IPS-18a (cell line): Measurements from ENCODE around the gene CUL3.

ENCODE experiments used
- H3K27ac ChIP-seq: one replicate; pipeline ENCODE4 v1.5.1; 2013; ENCODE audit warnings: low read length
- H3K27me3 ChIP-seq: one replicate; pipeline ENCODE4 v1.6.1; 2013; ENCODE audit warnings: mild to moderate bottlenecking, low read length; ENCODE audit not compliant: control insufficient read depth, insufficient read depth
- H3K36me3 ChIP-seq: one replicate; pipeline ENCODE4 v1.6.1; 2013; ENCODE audit warnings: low read depth, low read length; ENCODE audit not compliant: control insufficient read depth
- H3K4me1 ChIP-seq: one replicate; pipeline ENCODE4 v1.6.1; 2013; ENCODE audit warnings: low read depth, low read length; ENCODE audit not compliant: control insufficient read depth
- H3K4me3 ChIP-seq: one replicate; pipeline ENCODE4 v1.5.1; 2013; ENCODE audit warnings: low read length
- H3K9ac ChIP-seq: one replicate; pipeline ENCODE4 v1.6.1; 2013; ENCODE audit warnings: mild to moderate bottlenecking, low read length, moderate library complexity
- H3K9me3 ChIP-seq: one replicate; pipeline ENCODE4 v1.6.1; 2013; ENCODE audit warnings: low read depth, low read length; ENCODE audit not compliant: control insufficient read depth

The CUL3 gene

DNA sequence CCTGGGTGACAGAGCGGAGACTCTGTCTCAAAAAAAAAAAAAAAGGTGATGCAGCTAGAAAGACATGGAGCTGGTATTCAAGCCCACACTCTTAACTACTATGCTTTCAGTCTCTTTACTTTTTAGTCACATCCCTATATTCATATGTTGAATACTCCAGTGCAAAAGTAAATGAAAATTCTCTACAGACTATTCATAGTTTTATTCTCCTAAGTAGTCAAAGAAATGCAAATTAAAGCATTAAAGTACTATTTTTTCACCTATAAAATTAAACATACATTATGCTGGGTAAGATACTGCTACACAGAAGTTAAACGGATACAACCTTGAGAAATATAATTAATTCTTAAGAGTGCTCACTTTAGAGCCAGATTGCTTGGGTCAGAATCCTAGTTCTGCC, 7.6 kb downstream of the CUL3 start:
- no peaks in the 10 kb centered on the region for H3K9me3 ChIP-seq
- H3K36me3 ChIP-seq: peaks cover 2% of the 10 kb centered on the region
- H3K4me3 ChIP-seq: no peak overlapping the region
- H3K9ac ChIP-seq: no peak overlapping the region
- H3K27ac ChIP-seq: no peak overlapping the region
- H3K4me1 ChIP-seq: peaks cover 55% of the 10 kb centered on the region
- H3K27me3 ChIP-seq: no peaks in the 10 kb centered on the region

DNA sequence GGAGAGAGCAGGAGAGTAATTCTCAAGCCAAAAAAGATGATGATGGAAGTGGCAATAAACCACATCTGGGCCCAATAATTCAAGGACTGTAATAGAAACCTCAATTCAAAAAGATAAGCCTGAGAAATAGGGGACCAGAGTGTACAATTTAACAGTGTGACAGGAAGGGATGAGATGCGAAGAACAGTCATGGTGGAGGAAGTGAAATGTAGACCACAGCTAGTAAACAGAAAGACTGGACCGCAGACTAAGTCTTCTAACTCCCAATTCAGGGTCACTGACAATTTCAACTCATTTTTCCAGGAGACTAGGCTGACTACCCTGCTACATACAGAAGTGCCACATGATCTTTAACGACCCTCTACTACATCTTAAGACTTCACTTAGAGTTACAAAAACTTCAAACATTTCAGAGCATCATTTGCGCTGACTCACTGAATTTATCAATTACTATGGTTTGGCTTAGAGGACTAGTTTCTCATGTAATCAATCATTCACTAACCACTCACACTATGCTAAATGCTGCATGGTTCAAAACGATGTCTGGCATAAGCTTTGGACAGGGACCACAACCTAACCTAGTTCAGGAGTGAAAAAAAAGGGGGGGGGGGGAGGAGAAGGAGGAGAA, 9.0 kb downstream of the CUL3 start:
- H3K4me1 ChIP-seq: peaks cover 57% of the 10 kb centered on the region
- H3K27me3 ChIP-seq: no peaks in the 10 kb centered on the region
- H3K36me3 ChIP-seq: peaks cover 2% of the 10 kb centered on the region
- H3K9ac ChIP-seq: no peak overlapping the region
- H3K4me3 ChIP-seq: no peak overlapping the region
- H3K9me3 ChIP-seq: no peaks in the 10 kb centered on the region
- no peak overlapping the region for H3K27ac ChIP-seq

DNA sequence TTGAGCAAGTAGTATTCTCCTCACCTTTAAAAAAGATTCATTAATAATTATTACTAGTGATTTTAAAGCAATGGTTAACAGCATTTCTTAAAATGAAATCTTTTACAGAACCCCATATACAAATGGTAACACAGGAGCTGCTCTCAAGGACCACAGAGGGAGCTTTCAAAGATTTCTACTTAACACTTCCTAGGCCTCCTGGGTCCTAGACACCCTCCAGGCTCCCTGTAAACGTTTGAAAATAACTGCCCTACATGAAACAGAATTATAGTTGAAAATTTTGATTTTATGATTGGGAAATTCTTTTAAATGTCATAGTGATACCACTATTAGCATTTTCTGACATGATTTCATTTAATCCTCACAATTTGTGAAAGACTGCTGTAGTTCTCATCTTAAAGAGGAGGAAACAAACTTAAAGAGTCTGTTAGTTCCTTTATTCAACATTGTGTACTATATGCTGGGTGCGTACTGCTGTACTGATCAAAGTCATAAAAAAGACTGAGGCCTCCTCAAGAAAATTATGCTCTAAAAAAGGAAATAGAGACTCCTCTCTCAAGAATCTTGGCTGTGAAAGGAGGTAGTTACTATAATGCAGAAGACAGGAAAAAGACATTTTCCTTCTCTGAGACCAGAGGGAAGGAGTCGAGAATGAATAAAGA, 10.6 kb downstream of the CUL3 start:
- Histone ChIP-seq H3K9me3 (no peaks in the 10 kb centered on the region), H3K36me3 (peaks cover under 1% of the 10 kb centered on the region), H3K27me3 (no peaks in the 10 kb centered on the region), H3K4me1 (peaks cover 63% of the 10 kb centered on the region), H3K9ac (no peak overlapping the region), H3K27ac (no peak overlapping the region), H3K4me3 (peak overlapping the region; percentile 1)

GRCh38 chr2:224573724-224574123, 11.4 kb downstream of the CUL3 start:
- Histone ChIP-seq H3K9me3 (no peaks in the 10 kb centered on the region), H3K4me3 (no peak overlapping the region), H3K4me1 (peaks cover 58% of the 10 kb centered on the region), H3K36me3 (no peaks in the 10 kb centered on the region), H3K9ac (no peak overlapping the region), H3K27ac (no peak overlapping the region), H3K27me3 (no peaks in the 10 kb centered on the region)

DNA sequence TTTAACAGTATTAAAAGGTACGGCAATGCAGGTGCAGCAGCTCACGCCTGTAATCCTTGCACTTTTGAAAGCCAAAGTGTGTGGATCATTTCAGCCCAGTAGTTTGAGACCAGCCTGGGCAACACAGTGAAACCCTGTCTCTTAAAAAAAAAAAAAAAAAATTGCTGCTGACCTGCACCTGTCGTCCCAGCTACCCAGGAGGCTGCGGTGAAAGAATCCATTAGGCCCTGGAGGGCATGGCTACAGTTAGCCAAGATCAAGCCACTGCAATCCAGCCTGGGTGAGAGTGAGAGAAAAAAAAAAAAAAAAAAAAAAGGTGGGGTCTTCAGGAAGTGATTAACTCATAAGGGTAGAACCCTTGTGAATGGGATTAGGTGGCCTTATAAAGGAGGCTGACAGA, 12.8 kb downstream of the CUL3 start:
- H3K9ac ChIP-seq: no peak overlapping the region
- H3K36me3 ChIP-seq: no peaks in the 10 kb centered on the region
- peaks cover 51% of the 10 kb centered on the region for H3K4me1 ChIP-seq
- no peaks in the 10 kb centered on the region for H3K27me3 ChIP-seq
- no peak overlapping the region for H3K27ac ChIP-seq
- H3K9me3 ChIP-seq: no peaks in the 10 kb centered on the region
- H3K4me3 ChIP-seq: no peak overlapping the region

GRCh38 chr2:224570328-224570993, 14.7 kb downstream of the CUL3 start:
- peaks cover 35% of the 10 kb centered on the region for H3K4me1 ChIP-seq
- H3K9ac ChIP-seq: peak overlapping the region; percentile 9
- no peaks in the 10 kb centered on the region for H3K27me3 ChIP-seq
- H3K4me3 ChIP-seq: no peak overlapping the region
- H3K27ac ChIP-seq: no peak overlapping the region
- H3K9me3 ChIP-seq: no peaks in the 10 kb centered on the region
- no peaks in the 10 kb centered on the region for H3K36me3 ChIP-seq

DNA sequence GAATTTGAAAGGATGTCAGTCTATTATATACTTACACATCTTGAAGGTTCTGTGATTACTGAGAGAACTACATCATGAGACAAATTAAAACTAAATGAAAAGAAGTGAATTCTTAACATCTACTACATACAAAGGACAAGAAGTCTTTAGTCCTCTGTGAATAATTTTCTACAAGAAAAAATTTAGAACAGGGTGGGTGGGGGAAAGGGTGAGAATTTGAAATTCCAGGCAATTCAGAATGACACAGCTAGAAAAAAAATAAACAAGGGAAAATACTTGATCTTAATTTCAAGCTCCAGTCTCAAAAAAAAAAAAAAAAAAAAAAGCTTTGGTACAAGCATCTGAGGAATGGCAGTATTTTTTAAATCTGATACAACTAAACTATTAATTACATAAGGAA, 15.5 kb downstream of the CUL3 start:
- no peaks in the 10 kb centered on the region for H3K27me3 ChIP-seq
- no peaks in the 10 kb centered on the region for H3K36me3 ChIP-seq
- H3K27ac ChIP-seq: no peak overlapping the region
- peaks cover 27% of the 10 kb centered on the region for H3K4me1 ChIP-seq
- H3K4me3 ChIP-seq: no peak overlapping the region
- H3K9me3 ChIP-seq: no peaks in the 10 kb centered on the region
- no peak overlapping the region for H3K9ac ChIP-seq

DNA sequence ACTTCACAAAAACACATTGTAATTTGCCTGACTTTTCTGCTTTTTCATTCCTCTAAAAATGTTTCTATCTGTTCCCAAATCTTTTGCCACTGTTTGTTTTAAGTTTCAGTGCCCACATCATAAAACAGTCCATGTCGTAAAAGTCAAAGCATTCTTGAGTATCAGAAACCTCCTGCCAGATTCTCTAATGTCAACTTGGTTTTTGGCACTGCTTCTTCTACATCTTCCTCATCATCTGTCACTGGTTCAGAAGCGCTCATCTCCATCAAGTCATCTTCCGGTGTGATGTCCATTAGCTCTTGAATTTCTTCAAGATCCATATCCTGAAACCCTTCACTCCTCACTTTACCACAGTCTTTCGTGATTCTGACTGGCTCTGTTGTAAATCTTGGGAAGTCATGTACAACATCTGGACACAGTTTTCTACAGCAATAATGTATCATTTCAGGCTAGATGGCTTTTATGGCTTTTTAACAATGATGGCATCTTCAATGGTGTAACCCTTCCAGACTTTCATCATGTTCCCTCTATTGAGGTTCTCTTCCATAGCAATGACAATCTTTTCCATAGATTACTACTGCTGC, 19.6 kb downstream of the CUL3 start:
- Histone ChIP-seq H3K4me3 (no peak overlapping the region), H3K27me3 (no peaks in the 10 kb centered on the region), H3K27ac (no peak overlapping the region), H3K9me3 (no peaks in the 10 kb centered on the region), H3K4me1 (peaks cover 7% of the 10 kb centered on the region), H3K9ac (no peak overlapping the region), H3K36me3 (no peaks in the 10 kb centered on the region)

DNA sequence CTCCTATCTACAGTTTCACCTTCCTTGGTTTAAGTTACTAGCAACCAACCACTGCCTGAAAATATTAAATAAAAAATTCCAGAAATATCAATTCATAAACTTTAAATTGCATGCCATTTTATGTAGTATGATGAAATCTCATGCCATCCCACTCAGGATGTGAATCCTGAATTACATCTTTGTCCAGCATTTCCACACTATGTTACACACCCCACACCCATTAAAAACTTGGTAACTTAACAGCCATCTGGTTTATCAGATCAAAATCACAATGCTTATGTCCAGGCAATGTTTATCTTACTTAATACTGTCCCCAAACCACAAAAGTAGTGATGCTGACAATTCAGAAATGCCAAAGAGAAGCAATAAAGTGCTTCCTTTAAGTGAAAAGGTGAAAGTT, 21.6 kb downstream of the CUL3 start:
- Histone ChIP-seq H3K9me3 (no peaks in the 10 kb centered on the region), H3K27me3 (no peaks in the 10 kb centered on the region), H3K27ac (no peak overlapping the region)

DNA sequence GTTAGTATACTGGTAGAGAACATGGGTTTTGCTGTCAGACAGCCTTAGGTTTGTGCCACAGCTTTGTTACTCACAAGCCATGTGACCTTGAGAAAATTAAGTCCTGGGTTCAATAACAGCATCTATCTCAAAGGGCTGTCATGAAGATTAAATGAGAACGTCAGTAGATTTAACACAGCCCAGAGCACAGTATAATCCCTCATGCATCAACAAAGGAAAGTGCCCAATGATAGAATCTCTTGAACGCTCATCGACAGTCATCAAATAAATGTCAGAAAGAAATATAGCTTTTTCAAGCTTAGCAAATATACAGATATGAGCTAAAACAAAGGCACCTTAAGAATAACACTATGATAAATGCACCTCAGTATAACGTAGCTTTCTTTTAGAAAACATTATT, 22.3 kb downstream of the CUL3 start:
- Histone ChIP-seq H3K36me3 (no peaks in the 10 kb centered on the region), H3K27ac (no peak overlapping the region), H3K4me3 (no peak overlapping the region), H3K9me3 (no peaks in the 10 kb centered on the region), H3K9ac (no peak overlapping the region), H3K27me3 (no peaks in the 10 kb centered on the region), H3K4me1 (no peaks in the 10 kb centered on the region)

More for the DNA sequence above, 21.6 kb downstream of the CUL3 start:
- Histone ChIP-seq H3K36me3 (no peaks in the 10 kb centered on the region), H3K4me1 (no peaks in the 10 kb centered on the region), H3K9ac (no peak overlapping the region), H3K4me3 (no peak overlapping the region)

GRCh38 chr2:224561234-224562005, 23.7 kb downstream of the CUL3 start:
- Histone ChIP-seq H3K36me3 (no peaks in the 10 kb centered on the region), H3K9ac (no peak overlapping the region), H3K4me3 (no peak overlapping the region), H3K4me1 (no peaks in the 10 kb centered on the region), H3K27ac (no peak overlapping the region), H3K27me3 (no peaks in the 10 kb centered on the region), H3K9me3 (no peaks in the 10 kb centered on the region)
